NCI-H524 (cell line): ENCODE measurements around the gene SERPINE2.
"Not testable (repeated sequence)": the region's sequence is repeated elsewhere in the genome, so short reads cannot be mapped to it uniquely, and the experiment has no call there.

Experiments used
- DNase-seq, 2 experiments: peaks; one replicate each; lab custom pipeline; 2025; lab: John Stamatoyannopoulos, UW

Gene SERPINE2

GRCh38 chr2:223943561-223944008 lies 95.5 kb downstream of the SERPINE2 start:
- no peak for DNase-seq

GRCh38 chr2:223943135-223943534 lies 96.0 kb downstream of the SERPINE2 start:
- DNase-seq: no peak

- no peak for DNase-seq
Observed at GRCh38 chr2:223941579-223942277, 97.4 kb downstream of the SERPINE2 start.

DNA sequence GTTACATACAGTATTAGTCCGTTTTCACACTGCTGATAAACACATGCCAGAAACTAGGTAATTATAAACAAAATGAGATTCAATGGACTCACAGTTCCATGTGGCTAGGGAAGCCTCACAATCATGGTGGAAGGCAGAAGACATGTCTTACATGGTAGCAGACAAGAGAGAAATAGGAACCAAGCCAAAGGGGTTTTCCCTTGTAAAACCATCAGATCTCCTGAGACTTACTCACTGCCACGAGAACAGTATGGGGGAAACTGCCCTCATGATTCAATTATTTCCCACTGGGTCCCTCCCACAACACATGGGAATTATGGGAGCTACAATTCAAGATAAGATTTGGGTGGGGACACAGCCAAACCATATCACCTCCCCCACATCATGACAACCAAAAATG lies 99.6 kb downstream of the SERPINE2 start:
- not testable (repeated sequence) for DNase-seq

GRCh38 chr2:223937535-223937934 lies 101.6 kb downstream of the SERPINE2 start:
- DNase-seq: no peak

DNA sequence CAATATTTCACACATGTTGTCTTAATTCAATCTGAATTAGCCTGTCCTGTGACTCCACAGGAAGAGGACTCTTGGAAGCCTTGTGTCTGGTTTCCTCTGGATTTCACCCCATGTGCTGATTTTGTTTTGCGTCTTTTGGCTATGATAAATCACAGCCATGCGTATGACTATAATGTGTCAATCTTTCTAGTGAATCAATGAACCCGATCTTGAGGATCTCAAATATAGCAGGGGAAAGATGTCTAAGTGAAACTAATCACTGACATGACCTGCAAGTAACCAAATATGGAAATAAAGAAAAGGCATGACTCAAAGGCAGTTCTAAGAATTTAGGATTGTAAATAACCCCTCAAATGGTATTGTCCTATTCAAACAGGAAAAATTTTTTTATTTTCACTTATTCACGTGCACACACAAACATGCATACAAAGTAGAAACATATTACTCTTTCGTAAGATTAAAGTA lies 102.2 kb downstream of the SERPINE2 start:
- DNase-seq: no peak

DNA sequence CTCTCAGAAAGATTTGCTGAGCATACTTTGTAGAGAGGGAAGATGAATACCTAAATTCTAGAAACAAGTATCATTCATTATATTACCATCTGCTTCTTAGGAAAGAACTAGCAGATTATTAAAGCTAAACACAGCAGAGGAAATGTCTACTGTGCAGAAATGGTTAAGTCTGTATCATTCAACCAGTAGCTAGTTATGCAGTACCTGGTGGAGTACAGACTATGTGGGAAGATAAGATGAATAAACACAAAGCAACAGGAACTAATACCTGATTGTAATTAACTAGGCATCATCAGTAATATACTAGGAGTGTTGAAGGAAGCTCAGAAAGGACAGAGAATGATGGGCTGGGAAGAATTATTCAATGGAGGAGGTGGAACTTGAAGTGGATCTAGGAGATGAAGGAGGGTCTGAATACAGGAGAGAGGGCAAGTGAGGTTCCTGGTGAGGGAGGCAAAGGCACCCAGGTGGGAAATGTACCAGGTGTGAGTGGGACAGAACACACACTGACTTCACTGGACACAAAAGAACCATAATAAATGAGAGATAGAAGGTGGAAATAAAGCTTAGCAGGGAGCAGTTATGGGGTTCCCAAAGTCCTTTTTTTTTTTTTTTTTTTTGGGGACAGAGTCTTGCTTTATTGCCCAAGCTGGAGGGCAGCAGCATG lies 103.5 kb downstream of the SERPINE2 start:
- no peak for DNase-seq

DNA sequence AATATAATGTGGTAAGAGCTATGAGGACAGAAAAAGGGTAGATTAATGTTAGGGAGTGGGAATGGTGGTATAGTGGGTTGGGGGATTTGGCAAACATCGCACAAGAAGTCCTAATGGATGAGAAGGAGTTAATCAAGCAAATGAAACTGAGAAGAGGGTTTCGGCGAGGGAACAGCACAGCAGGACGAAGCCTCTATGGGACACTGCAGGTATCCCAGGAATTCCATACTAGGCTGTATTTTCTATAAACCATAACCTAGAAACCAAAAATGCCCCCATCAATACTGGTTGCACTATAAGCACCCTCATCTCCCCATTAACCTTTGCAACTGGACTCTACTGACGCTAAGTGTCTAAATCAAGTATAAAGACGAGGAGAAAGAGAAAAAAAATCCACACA lies 104.2 kb downstream of the SERPINE2 start:
- DNase-seq: no peak

- no peak for DNase-seq
Observed at GRCh38 chr2:223932816-223933800, 106.0 kb downstream of the SERPINE2 start.

- DNase-seq: no peak
Observed at GRCh38 chr2:223930103-223930976, 108.7 kb downstream of the SERPINE2 start.

DNA sequence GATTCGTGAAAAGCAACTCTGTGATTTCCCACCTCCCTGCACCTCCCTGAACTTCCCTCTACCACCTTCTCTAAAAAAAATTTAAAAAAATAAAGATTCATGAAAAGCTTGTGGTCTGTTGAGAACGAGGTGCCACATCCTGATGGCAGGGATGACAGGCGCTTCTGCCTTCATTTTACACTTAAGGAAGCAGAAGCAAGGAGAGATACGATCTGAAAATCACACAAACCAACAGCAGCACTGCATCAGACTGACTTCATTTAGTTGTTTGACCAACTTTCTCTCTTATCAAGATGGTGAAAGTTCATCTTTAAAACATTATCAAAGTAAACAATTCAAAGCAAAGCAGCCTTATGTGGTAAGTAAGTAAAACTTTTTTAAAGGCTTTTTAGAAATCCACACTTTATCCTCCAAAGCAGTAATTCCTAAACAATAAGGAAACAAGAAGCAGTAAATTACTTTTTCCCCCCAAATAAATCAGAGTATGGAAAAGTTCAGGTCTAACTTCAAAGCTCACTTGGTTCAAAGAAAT lies 109.4 kb downstream of the SERPINE2 start:
- no peak for DNase-seq

- DNase-seq: no peak
Observed at GRCh38 chr2:223928113-223929006, 110.7 kb downstream of the SERPINE2 start.

- no peak for DNase-seq
Observed at GRCh38 chr2:223925106-223925505, 114.0 kb downstream of the SERPINE2 start.
